Stimulated activated CD4-positive, alpha-beta T cell treated with anti-CD3 and anti-CD28 coated beads, TNF-alpha, amount 100 ng/mL, for 24 hours (primary cell): ENCODE data around the gene TEX48.

Experiments
- DNase-seq, 3 experiments: peaks; one replicate each; pipeline ENCODE4 v3.0.0-alpha.2; 2020; ENCODE audit warnings: low read depth in 3 of 3

The TEX48 gene

GRCh38 chr9:114621561-114621960 lies 60.4 kb downstream of the TEX48 start:
- no peak for DNase-seq

- DNase-seq = no peak
Measured at GRCh38 chr9:114619191-114619761, 62.7 kb downstream of the TEX48 start.

- DNase-seq = no peak
Measured at GRCh38 chr9:114616684-114617520, 65.1 kb downstream of the TEX48 start.
